Left forelimb (tissue), 1 donor: ENCODE measurements around the gene RRP9.
A peak's percentile ranks its signal among the peaks of the same experiment; 100 is the strongest.
"Not testable (repeated sequence)": the region's sequence is repeated elsewhere in the genome, so short reads cannot be mapped to it uniquely, and the experiment has no call there.

Experiments
- DNase-seq: peaks from one replicate; pipeline ENCODE4 v3.0.0-alpha.2; 2018; ENCODE audit warnings: low spot score

The RRP9 gene

DNA sequence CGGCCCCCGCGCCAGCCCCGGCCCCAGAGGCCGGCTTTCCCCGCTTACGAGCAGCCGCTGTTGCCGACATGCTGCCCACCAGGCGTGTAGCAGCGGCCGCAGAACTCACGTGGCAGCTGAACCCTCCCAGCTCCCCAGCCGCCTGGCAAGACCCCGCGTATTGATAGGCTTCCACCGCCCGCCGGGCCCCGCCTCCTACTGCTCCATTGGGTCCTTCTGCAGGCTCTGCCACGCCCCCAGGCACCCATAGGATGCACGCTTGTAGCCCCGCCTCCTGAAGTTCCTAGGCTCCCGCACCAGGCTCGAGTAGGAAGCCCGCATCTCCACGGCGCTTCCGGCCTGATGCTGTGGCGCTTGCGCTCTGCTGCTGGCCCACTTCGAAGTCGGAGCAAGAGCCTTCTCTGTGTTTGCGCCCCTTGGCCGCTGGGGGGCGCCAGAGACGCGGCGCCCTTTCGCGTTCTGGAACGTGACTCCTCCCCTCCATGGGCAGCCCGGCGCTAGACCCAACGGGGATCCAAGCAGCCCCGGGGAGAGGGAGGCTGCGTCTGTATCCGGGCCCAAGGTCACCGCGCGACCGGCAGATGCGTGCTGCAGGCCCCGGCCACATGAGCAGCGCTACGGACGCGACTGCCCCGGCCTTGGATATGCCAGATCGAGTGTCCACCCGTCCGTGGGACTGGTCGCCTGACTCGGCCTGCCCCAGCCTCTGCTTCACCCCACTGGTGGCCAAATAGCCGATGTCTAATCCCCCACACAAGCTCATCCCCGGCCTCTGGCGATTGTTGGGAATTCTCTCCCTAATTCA lies at the start of gene RRP9, which contains the start of gene PARP3:
RRP9 (minus strand) TSS at position 107 of the 805 bp plus-strand sequence; CDS start at position 70, 37 bp downstream.
PARP3 (plus strand) TSS at position 566 of the 805 bp plus-strand sequence. CDS start 993 bp downstream, outside the sequence.
- peak; percentile 99 for DNase-seq

GRCh38 chr3:51990501-51990971 lies 48.8 kb upstream of the RRP9 start:
- DNase-seq = not testable (repeated sequence)

- no peak for DNase-seq
Measured at GRCh38 chr3:51988286-51989146, 46.8 kb upstream of the RRP9 start.

- DNase-seq = no peak
Measured at GRCh38 chr3:51987568-51987967, 45.9 kb upstream of the RRP9 start.

- DNase-seq = no peak
Measured at GRCh38 chr3:51986010-51986947, 44.6 kb upstream of the RRP9 start.

GRCh38 chr3:51985063-51985462 lies 43.4 kb upstream of the RRP9 start:
- no peak for DNase-seq

- no peak for DNase-seq
Measured at GRCh38 chr3:51984269-51984647, 42.6 kb upstream of the RRP9 start.

DNA sequence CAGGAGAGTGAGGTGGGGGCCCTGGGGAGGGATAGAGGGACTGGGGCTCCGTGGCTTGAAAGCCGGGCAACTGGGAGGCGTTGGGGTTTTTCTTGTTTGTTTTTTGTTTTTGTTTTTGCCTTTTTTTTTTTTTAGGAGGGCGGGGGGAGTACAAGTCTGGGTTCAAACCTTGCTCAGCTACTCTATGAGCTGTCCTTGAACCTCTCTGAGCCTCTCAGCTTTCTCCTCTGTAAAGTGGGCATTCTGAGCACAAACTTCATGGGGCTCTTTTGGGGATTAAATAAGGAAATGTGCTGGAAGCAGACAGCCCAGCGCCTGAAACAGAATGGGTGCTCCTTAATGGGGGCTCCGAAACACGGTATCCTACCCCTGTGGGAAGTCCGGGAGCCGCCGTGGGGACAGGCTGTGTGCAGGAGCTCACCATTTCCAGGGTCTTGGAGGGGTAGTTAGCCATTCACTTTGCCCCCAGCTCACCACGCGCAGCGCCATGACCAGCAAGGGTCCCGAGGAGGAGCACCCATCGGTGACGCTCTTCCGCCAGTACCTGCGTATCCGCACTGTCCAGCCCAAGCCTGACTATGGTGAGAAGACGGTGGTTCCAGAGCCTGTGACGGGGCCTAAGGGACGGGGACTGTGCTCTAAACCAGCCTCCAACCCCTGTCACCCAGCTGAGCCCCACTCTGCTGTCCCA lies 42.0 kb upstream of the RRP9 start:
- no peak for DNase-seq

GRCh38 chr3:51982838-51983577 lies 41.3 kb upstream of the RRP9 start, which contains the start of gene ACY1:
TSS of gene ACY1 (plus strand) at chr3:51983535. CDS start at chr3:51984065, 530 bp downstream.
- DNase-seq = peak; percentile 92

GRCh38 chr3:51982352-51982837 lies 40.7 kb upstream of the RRP9 start:
- DNase-seq = no peak

DNA sequence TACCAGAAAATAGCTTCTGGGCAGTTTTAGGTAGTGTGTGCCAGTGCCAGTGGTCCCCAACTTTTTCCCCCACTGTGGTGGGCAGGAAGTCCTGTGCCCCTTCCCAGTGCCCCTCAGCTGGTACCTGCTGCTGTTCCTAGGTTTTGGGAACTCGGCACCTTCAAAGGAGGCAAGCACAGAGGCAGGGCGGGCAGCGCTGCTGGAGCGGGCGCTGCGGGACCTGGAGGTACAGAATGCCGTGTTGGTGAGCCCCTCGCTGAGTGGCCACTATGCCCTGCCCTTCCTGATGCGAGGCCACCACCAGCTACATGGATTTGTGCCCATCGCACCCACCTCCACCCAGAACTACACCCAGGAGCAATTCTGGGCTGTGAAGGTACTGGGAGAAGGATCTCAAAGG lies 38.5 kb upstream of the RRP9 start:
- DNase-seq = no peak

DNA sequence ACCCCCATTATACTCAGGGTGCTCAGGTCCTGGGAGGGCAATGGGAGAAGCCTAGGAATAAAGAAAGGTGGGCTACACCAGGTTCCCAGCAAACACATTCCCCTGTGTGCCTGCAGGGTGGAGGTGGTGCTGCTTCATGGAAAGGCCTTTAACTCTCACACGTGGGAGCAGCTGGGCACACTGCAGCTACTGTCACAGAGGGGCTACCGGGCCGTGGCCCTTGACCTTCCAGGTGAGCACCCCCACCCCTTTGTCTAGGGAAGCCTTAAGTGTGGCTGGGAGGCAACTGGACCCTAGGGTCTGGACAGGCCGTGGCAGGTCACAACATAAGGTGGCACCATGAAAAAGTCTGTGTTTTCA lies 36.4 kb upstream of the RRP9 start:
- DNase-seq = no peak

DNA sequence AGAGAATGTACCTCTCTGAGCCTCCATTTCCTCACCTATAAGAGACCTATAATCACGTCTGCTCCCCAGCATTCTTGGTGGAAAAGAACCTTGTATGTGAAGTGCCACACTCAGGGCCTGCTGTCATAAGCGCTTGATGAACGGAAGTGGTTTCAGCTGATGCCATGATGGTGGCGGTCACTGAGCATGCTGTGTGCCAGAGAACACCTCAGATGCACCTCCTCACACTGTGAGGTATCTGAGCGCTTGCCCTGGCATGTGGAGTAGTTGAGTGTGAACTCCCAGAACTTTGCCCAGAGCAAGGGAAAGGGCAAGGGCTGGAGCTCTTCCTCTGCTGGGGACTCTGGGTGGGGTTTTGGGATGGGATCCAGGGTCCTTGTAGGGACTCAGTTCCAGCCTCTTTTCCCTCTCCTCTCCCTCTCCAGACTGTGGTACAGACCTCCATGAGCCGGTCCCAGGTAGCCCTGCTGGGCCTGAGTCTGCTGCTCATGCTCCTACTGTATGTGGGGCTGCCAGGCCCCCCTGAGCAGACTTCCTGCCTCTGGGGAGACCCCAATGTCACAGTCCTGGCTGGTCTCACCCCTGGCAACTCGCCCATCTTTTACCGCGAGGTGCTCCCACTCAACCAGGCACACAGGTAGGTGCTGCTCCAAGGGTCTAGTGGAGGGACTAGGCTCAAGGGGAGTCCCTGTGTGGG lies 35.9 kb upstream of the RRP9 start:
- no peak for DNase-seq

DNA sequence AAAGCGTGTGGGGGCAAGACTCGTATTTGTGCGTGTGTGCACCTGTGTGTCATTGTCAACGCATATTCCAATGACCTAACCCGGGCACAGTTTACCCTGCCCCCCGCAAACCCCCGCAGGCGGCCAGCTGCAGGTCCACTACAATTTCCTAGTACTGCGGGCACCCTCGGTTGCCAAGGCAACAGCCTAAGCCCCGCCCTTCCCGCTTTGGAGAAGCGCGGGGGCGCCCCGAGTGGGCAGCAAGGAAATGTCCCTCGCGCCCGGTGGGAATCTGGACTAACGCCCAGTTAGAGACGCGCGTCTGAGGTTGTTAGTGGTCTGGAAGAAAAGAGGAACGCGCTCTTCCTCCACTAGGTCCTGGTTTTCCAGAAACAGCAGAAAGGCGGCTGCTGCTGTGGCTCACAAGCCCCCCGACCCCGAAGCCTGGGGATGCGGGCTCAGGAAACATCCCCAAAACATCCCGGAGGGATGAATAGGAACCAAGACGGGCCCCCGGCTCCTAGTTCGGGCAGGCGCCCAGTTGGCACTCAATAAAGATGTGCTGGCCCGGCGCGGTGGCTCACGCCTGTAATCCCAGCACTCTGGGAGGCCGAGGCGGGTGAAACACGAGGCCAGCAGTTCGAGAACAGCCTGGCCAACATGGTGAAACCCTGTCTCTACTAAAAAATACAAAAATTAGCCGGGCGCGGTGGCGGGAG lies 34.3 kb upstream of the RRP9 start:
- peak; percentile 81 for DNase-seq

DNA sequence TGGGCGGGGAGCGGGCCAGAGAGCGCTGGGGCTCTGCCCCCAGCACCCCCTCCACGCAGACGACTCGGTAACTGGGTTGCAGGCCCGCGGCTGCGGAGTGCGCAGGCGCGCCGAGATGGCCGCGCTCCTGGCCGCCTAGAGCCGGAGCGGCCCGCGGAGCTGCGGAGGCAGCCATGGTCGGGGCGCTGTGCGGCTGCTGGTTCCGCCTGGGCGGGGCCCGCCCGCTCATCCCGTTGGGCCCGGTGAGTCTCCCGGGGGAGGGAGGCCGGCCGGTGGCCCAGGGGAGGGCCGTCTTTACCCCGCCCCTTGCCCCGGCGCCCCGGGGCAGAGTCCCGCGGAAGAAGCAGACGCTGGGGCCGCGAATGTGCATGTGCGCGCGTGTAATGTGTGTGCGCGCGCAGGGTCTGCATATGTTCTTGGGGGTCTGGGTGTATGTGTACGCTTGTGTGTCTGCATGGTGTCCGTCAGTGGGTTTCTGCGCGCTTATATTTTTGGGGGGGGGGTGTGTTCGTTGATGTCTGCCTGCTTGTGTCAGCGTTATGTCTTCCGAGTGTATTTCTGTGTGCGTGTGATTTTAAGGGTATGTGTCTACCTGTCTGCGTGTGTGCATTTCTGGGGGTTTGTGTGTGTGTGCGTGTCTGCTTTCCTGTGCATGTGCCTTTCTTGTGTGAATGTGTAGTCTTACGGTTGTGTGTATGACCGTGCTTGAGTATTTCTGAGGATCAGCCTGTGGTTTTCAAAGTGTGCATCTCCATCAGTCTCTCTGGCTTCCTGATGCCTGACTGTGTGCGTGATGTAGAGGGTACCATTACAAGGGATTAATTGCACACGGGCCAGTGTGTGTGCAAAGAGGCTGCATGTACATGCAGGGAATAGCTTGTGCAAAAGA lies 33.5 kb upstream of the RRP9 start, which contains the start of gene ABHD14A:
ABHD14A (plus strand) TSS at position 102 of the 889 bp plus-strand sequence; CDS start at position 174, 72 bp downstream.
- DNase-seq = peak; percentile 83

- no peak for DNase-seq
Measured at GRCh38 chr3:51974277-51974962, 32.7 kb upstream of the RRP9 start.

- no peak for DNase-seq
Measured at GRCh38 chr3:51971350-51971749, 29.6 kb upstream of the RRP9 start.
